OCI-LY3 (cell line): ENCODE results near the gene RGCC.
"Not testable (repeated sequence)": the region's sequence is repeated elsewhere in the genome, so short reads cannot be mapped to it uniquely, and the experiment has no call there.

Experiments
- EZH2phosphoT487 ChIP-seq: fragments of 200-600 bp; shearing (Covaris generic); IDR thresholded peaks from 2 replicates; pipeline ENCODE4 v1.6.1; 2018; ENCODE audit warnings: antibody characterized with exemption, mixed run types, low read depth
- TF ChIP-seq, protein P1 (sequence below): fragments of 200-600, 300-600 bp; sonication (generic); IDR thresholded peaks from 2 replicates; pipeline ENCODE4 v1.5.1; 2014; ENCODE audit warnings: antibody characterized with exemption, low read length, low read depth

DNA sequence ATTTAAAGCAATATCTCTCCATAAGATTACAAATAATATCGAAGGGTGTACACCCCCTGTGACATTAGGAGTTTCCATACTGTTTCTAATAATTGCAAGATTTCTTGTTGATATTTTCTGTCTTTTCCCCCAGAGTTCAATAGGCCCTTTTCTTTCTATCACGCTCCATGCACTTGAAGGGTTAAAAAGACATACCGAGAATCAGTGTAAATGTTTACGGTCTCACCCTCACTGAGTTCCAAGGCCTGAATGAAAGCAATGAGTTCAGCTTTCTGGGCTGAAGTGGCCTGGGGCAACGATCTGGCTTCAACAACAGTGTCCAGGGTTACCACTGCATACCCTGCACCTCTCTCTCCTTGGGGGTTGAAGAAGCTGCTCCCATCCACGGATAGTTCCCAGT, 36.0 kb upstream of the RGCC start:
- TF ChIP-seq, protein P1, sequence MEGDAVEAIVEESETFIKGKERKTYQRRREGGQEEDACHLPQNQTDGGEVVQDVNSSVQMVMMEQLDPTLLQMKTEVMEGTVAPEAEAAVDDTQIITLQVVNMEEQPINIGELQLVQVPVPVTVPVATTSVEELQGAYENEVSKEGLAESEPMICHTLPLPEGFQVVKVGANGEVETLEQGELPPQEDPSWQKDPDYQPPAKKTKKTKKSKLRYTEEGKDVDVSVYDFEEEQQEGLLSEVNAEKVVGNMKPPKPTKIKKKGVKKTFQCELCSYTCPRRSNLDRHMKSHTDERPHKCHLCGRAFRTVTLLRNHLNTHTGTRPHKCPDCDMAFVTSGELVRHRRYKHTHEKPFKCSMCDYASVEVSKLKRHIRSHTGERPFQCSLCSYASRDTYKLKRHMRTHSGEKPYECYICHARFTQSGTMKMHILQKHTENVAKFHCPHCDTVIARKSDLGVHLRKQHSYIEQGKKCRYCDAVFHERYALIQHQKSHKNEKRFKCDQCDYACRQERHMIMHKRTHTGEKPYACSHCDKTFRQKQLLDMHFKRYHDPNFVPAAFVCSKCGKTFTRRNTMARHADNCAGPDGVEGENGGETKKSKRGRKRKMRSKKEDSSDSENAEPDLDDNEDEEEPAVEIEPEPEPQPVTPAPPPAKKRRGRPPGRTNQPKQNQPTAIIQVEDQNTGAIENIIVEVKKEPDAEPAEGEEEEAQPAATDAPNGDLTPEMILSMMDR = not testable (repeated sequence)
- TF ChIP-seq EZH2phosphoT487 = not testable (repeated sequence)
